Activated CD4-positive, alpha-beta T cell treated with anti-CD3 and anti-CD28 coated beads, Interleukin-2, amount 50 U/mL, for 4 hours (primary cell): ENCODE measurements around the gene NPIPA5.
"Not testable (repeated sequence)": the region's sequence is repeated elsewhere in the genome, so short reads cannot be mapped to it uniquely, and the experiment has no call there.

Source experiments
- DNase-seq, 2 experiments: peaks; one replicate each; pipeline ENCODE4 v3.0.0-alpha.2; 2020

Gene NPIPA5

DNA sequence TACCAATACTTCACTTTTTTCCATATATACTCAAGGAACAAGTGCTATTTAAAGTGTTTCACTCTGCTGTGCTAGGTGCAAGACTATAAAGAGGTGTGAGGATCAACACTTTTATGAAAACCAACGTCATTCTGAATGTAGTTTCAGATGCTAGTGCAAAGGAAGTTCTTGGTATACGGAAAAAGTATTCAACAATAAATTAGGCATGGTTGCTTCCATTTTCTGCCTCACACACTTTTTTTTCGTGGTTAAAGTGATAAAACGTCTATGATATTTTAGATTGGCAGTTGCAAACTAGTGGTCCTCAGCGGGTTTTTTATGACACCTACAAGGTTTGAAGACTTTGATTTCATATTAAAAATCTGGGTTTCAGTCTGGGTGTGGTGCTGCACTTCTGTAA, 11.8 kb upstream of the NPIPA5 start:
- not testable (repeated sequence) for DNase-seq

- not testable (repeated sequence) for DNase-seq
Measured at GRCh38 chr16:15388060-15388459, 10.0 kb upstream of the NPIPA5 start.

DNA sequence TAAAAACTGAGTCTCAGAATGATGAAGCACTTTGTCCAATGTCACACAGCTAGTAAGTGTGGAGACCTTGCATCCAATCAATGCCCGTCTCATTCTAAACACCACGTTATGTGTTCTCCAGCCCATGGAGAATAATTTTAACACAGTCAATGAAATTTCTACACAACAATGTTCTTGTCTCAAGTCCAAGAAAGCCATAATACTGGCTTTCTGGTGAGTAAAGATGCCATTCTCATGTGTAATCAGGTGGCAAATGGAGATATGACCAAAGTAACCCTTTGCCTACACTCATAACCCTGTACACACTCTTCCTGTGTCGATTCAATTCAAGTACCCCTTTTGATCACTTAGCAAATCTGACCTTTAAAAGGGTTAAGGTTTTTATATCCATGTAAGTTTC, 4.7 kb upstream of the NPIPA5 start:
- not testable (repeated sequence) for DNase-seq

- not testable (repeated sequence) for DNase-seq
Measured at GRCh38 chr16:15357495-15357894, 20.6 kb downstream of the NPIPA5 start.

DNA sequence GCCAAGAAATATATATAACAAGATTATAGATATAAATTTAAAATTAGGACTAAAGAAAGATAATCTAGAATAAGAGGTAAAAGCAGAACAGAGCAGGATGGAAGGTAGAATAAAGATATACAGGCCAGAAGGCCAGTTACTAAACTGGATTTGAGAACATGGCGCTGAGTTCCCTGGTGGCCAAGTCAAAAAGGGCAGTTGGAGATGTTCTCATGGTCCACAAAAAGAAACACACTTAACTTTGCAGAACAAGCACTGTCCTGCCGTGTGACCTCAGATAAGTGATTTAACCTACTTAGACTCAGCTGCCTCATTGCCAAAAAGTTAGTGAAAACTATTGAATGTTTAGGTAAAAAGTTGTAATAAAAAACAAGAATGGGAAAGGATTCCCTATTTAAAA, 23.2 kb downstream of the NPIPA5 start:
- DNase-seq, result not testable (repeated sequence)

DNA sequence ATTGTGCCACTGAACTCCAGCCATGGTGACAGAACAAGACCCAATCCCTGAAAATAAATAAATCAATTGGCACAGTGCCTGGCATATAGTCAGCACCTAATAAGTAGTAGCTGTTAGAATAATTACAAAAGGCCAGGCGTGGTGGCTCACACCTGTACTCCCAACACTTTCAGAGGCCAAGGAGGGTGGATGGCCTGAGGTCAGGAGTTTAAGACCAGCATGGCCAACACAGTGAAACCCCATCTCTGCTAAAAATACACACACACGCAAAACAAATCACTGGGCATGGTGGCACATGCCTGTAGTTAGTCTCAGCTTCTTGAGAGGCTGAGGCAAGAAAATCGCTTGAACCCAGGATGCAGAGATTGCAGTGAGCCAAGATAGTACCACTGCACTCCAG, 25.2 kb downstream of the NPIPA5 start:
- DNase-seq, result not testable (repeated sequence)

- not testable (repeated sequence) for DNase-seq
Measured at GRCh38 chr16:15351745-15352144, 26.3 kb downstream of the NPIPA5 start.

DNA sequence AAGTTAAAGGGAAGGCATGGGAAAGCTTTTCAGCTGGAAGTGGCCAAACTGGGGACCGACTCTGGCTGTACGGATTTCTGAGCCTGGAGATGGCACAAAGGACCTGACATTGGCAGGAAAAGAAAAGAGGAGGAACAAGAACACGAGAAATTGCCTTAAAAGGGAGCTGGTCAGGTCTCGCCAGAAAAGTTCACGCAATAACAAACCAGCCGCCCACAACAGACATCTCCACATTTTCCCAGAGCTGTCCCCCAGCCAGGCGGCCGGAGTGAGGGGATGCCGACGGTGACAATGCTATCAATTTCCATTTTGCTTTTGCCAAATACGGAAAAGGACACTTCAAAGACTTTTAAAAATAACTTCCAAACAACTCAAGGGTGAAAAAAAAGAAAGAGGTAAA, 26.8 kb downstream of the NPIPA5 start:
- not testable (repeated sequence) for DNase-seq

GRCh38 chr16:15348721-15349120, 29.4 kb downstream of the NPIPA5 start:
- DNase-seq, result not testable (repeated sequence)

GRCh38 chr16:15342337-15342736, 35.8 kb downstream of the NPIPA5 start:
- not testable (repeated sequence) for DNase-seq

DNA sequence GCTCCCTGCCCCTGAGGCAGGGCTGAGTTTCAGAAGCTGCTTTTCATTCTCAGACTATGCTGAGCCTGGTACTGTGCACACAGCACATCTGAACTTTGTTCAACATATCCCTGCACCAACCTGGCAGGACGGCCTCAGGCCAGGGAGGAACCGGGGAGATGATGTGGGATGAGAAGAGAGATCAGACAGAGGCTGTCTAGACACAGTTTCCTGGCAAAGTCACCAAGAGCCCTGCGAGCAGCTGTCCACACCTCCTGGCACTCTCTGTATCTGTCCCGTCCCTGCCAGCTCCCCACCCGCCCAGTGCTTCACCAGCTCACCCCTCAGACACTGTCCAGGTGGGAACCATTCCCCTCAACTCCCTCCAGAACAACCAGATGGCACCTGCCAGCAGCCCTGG, 39.1 kb downstream of the NPIPA5 start:
- DNase-seq, result not testable (repeated sequence)

- not testable (repeated sequence) for DNase-seq
Measured at GRCh38 chr16:15337974-15338605, 40.0 kb downstream of the NPIPA5 start.

DNA sequence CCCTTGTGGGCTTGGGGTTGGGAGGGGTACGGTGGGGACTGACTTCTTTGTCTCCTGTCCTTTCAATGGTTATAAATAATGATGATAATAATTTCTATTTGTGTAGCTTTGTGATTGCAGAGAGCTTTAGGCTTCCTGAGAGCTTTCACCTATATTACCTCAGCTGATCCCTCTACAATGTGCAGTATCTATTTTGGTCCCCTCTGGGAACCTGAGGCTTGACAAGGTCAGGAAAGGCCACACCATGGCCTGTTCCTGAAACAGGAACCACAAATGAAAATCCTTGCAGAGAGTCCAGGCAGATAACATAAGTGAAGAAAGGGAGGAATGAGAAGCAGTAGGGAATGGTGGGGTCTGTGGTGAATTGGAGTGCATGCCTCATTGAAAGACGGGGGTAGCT, 42.5 kb downstream of the NPIPA5 start:
- not testable (repeated sequence) for DNase-seq

DNA sequence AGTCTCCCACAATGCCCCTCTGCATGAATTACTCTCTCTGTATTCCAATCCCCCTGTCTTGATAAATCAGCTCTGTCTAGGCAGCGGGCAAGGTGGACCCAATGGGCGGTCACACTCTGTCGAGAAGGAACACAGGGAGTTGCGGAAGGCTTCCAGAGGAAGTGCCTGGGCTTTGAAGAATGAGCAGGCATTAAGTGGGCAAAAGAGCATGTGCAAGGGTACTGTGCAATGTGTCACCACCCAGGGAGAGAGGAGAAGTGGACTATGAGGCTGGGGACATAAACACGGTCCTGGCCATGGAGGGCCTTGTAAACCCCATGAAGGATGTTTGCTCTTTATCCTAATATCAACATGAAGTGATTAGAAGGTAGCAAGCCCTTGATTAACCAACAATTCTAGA, 44.1 kb downstream of the NPIPA5 start:
- DNase-seq, result not testable (repeated sequence)

DNA sequence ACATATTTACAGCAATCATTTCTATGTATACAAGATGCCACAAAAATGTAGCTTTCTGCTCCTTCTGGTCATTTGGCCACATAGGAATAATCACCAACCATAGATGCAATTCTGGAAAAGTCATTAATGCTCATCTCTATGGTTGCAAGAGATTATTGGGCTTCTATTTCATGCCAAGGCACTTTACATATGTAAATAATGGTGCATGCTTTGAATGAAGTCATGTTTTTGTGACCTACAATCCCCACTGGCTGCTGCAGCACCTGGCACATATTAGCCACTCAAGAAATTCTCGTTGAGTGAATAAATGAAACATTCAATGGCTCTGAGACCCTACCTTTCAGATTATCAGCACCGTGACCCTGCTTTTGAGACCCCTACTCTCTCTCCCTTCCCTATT, 47.1 kb downstream of the NPIPA5 start:
- not testable (repeated sequence) for DNase-seq

GRCh38 chr16:15324954-15325353, 53.1 kb downstream of the NPIPA5 start:
- not testable (repeated sequence) for DNase-seq

DNA sequence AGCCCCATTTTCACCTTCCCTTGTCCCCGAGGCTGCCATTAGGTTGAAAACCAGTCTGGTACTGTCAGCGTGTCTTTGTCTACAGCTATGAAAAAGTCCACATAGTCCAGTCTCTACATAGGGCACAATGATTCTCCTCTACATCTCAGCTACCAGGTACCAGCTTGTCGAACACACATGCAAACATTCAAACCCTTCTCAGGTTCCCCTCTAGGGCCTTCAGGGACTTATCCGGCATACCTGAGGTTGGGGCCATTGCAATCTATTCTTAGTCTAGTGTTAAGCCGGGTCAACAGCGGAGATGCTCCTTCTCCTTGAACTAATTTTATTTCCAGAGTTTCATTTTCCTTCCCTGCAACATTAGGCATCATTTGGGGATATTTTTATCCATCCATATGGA, 54.7 kb downstream of the NPIPA5 start:
- DNase-seq, result not testable (repeated sequence)

DNA sequence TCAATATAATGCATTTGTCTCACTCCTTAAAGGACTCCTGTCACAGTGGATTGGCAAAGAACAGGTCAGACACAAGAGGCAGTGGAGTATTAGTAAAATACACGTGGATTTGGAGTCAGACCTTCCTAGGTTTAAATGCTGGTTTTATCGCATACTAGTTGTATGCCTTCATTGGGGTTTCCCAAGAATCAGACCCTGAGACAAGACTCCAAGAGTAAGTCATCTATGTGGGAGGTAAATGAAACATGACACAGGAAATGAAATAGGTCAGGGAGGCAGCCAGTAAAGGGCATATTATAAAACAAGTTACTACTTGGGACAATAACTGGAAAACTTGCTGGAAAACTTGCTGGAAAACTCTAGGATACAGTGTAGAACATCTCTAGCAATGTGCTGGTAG, 56.9 kb downstream of the NPIPA5 start:
- DNase-seq, result not testable (repeated sequence)

GRCh38 chr16:15314562-15314961, 63.5 kb downstream of the NPIPA5 start:
- not testable (repeated sequence) for DNase-seq
